ENCODE measurements around the gene BNC2. TPM values are rescaled to one million over a fixed set of nuclear protein-coding genes. Genes with fewer than 3 reads are reported as not detected.

BNC2 gene
- total RNA-seq, 1 experiment from 2014 or later: 0.20 TPM

- H3K9me3 ChIP-seq: no peaks in the 10 kb centered on the region
- H3K36me3 Mint-ChIP-seq (ENCODE audit: insufficient read depth, unreplicated experiment): no peaks in the 10 kb centered on the region
- CTCF ChIA-PET: no interaction called here
- no peaks in the 10 kb centered on the region for H3K36me3 ChIP-seq (ENCODE audit: control insufficient read depth, insufficient read depth, low read length)
- H3K4me1 ChIP-seq: no peaks in the 10 kb centered on the region
- POLR2A ChIA-PET: no interaction called here
- TF ChIP-seq, protein P1, sequence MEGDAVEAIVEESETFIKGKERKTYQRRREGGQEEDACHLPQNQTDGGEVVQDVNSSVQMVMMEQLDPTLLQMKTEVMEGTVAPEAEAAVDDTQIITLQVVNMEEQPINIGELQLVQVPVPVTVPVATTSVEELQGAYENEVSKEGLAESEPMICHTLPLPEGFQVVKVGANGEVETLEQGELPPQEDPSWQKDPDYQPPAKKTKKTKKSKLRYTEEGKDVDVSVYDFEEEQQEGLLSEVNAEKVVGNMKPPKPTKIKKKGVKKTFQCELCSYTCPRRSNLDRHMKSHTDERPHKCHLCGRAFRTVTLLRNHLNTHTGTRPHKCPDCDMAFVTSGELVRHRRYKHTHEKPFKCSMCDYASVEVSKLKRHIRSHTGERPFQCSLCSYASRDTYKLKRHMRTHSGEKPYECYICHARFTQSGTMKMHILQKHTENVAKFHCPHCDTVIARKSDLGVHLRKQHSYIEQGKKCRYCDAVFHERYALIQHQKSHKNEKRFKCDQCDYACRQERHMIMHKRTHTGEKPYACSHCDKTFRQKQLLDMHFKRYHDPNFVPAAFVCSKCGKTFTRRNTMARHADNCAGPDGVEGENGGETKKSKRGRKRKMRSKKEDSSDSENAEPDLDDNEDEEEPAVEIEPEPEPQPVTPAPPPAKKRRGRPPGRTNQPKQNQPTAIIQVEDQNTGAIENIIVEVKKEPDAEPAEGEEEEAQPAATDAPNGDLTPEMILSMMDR (IDR thresholded peaks at IDR 0.05; ENCODE audit: insufficient read depth in 1 of 2, low read depth in 1 of 2, low read length in 1 of 2, severe bottlenecking in 1 of 2, unreplicated experiment in 1 of 2): no peak
- intact Hi-C loops (cut with micrococcal nuclease; ENCODE audit: unreplicated experiment): no loop called here
- no peak overlapping the region for H3K4me3 ChIP-seq (ENCODE audit: low read depth, low read length)
- no TSS peak for BruUV-seq (replicated peaks)
- no peaks in the 10 kb centered on the region for H3K27me3 ChIP-seq (replicated peaks; ENCODE audit: control insufficient read depth, insufficient read depth, low read length)
- peaks cover 29% of the 10 kb centered on the region for H3K27me3 Mint-ChIP-seq (ENCODE audit: insufficient read depth, unreplicated experiment)
- no peaks in the 10 kb centered on the region for H3K9me3 Mint-ChIP-seq (ENCODE audit: unreplicated experiment)
- DNase-seq: no peak
- no peak overlapping the region for H3K27ac Mint-ChIP-seq (ENCODE audit: unreplicated experiment)
- no peak overlapping the region for H3K4me3 Mint-ChIP-seq (ENCODE audit: unreplicated experiment)
- no peaks in the 10 kb centered on the region for H3K4me1 Mint-ChIP-seq (ENCODE audit: low read depth, unreplicated experiment)
These were observed 213.9 kb downstream of the BNC2 start for GRCh38 chr9:16656432-16657169.

GRCh38 chr9:16654596-16655126, 215.8 kb downstream of the BNC2 start:
- H3K36me3 ChIP-seq (ENCODE audit: control insufficient read depth, insufficient read depth, low read length): no peaks in the 10 kb centered on the region
- Mint-ChIP-seq H3K4me3 (ENCODE audit: unreplicated experiment) (no peak overlapping the region), H3K27me3 (ENCODE audit: insufficient read depth, unreplicated experiment) (peaks cover 28% of the 10 kb centered on the region), H3K27ac (ENCODE audit: unreplicated experiment) (no peak overlapping the region), H3K9me3 (ENCODE audit: unreplicated experiment) (no peaks in the 10 kb centered on the region), H3K36me3 (ENCODE audit: insufficient read depth, unreplicated experiment) (no peaks in the 10 kb centered on the region), H3K4me1 (ENCODE audit: low read depth, unreplicated experiment) (no peaks in the 10 kb centered on the region)
- no peaks in the 10 kb centered on the region for H3K4me1 ChIP-seq
- no TSS peak for BruUV-seq (replicated peaks)
- no peak for DNase-seq
- ChIA-PET CTCF (no interaction called here), POLR2A (no interaction called here)
- TF ChIP-seq, protein P1 (IDR thresholded peaks at IDR 0.05; ENCODE audit: insufficient read depth in 1 of 2, low read depth in 1 of 2, low read length in 1 of 2, severe bottlenecking in 1 of 2, unreplicated experiment in 1 of 2): no peak
- no peaks in the 10 kb centered on the region for H3K27me3 ChIP-seq (replicated peaks; ENCODE audit: control insufficient read depth, insufficient read depth, low read length)
- no peak overlapping the region for H3K4me3 ChIP-seq (ENCODE audit: low read depth, low read length)
- H3K9me3 ChIP-seq: no peaks in the 10 kb centered on the region
- intact Hi-C loops (cut with micrococcal nuclease; ENCODE audit: unreplicated experiment): no loop called here

DNA sequence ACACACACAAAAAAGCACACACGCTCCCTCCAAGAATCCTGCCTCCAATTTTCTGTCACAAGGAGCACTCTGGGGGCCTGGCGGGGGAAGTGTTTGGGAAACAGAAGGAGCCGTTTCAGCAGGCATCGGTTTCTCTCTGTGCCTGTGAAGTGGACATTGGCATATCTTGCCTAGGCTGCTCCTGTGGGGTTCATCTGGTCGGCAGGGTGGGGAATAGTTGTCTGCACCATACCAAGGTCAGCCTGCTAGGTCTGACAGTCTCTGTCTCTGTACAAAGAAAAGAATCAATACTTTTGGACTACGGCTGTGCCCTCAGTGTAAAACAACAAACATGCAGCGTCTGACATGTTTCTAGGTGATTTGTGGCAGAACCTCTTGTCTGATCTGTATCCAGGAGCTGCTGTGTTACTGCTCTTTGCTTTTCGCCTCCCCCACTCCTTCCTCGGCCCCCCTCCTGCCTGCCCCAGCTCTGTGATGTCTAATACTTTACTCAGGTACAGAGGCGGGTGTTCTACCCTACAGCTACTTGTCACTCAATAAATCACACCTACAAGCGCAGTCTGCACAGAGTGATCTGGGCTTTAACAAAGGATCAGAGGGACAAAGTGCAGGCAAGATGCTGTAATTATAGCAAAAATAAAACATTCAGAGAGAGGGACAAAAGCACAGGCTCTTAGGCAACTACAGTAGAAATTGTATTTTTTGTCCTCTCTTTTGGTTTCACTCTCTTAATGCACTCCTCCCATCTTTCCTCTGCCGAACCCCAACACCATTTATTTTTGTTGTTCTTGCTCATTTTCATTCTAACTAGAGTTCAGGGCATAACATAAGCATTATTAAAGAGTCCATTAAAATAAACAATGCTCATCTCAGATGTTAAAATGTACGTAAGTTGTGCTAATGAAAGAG, 216.7 kb downstream of the BNC2 start:
- Histone ChIP-seq H3K4me1 (no peaks in the 10 kb centered on the region), H3K36me3 (ENCODE audit: control insufficient read depth, insufficient read depth, low read length) (no peaks in the 10 kb centered on the region), H3K27me3 (replicated peaks; ENCODE audit: control insufficient read depth, insufficient read depth, low read length) (no peaks in the 10 kb centered on the region), H3K9me3 (no peaks in the 10 kb centered on the region), H3K4me3 (ENCODE audit: low read depth, low read length) (no peak overlapping the region)
- TF ChIP-seq, protein P1 (IDR thresholded peaks at IDR 0.05; ENCODE audit: insufficient read depth in 1 of 2, low read depth in 1 of 2, low read length in 1 of 2, severe bottlenecking in 1 of 2, unreplicated experiment in 1 of 2): no peak
- no peak overlapping the region for H3K4me3 Mint-ChIP-seq (ENCODE audit: unreplicated experiment)
- no peak overlapping the region for H3K27ac Mint-ChIP-seq (ENCODE audit: unreplicated experiment)
- CTCF ChIA-PET: no interaction called here
- intact Hi-C loops (cut with micrococcal nuclease; ENCODE audit: unreplicated experiment): no loop called here
- POLR2A ChIA-PET: no interaction called here
- H3K4me1 Mint-ChIP-seq (ENCODE audit: low read depth, unreplicated experiment): no peaks in the 10 kb centered on the region
- H3K27me3 Mint-ChIP-seq (ENCODE audit: insufficient read depth, unreplicated experiment): peaks cover 26% of the 10 kb centered on the region
- BruUV-seq (replicated peaks): no TSS peak
- no peaks in the 10 kb centered on the region for H3K9me3 Mint-ChIP-seq (ENCODE audit: unreplicated experiment)
- H3K36me3 Mint-ChIP-seq (ENCODE audit: insufficient read depth, unreplicated experiment): no peaks in the 10 kb centered on the region
- DNase-seq: no peak

Data from Caco-2 (cell line).